Prostate gland (tissue), 2 donors: ENCODE data around the gene FOS. TPM values are rescaled to one million over a fixed set of nuclear protein-coding genes. Genes with fewer than 3 reads are reported as not detected.
A peak's percentile ranks its signal among the peaks of the same experiment; 100 is the strongest.

Experiments
- DNase-seq: peaks from one replicate; pipeline ENCODE4 v3.0.0-alpha.2; 2019; ENCODE audit warnings: low spot score
- H3K27ac ChIP-seq, 2 donors: fragments of 200-600 bp; sonication (generic); 2 replicates each; pipeline ENCODE4 v1.5.1; 2017 to 2019
- H3K27me3 ChIP-seq: fragments of 200-600 bp; sonication (generic); replicated peaks from 2 replicates; pipeline ENCODE4 v1.5.1; 2019; ENCODE audit not compliant: insufficient read depth
- H3K36me3 ChIP-seq, 2 donors: fragments of 200-600 bp; sonication (generic); 1 replicate in 1 of 2; 2 replicates in 1 of 2; pipeline versions ENCODE4 v1.5.1 to v1.8.1; 2017 to 2019
- H3K4me1 ChIP-seq: fragments of 200-600 bp; sonication (generic); replicated peaks from 2 replicates; pipeline ENCODE4 v1.5.1; 2019
- H3K4me3 ChIP-seq, 2 donors: fragments of 200-600 bp; sonication (generic); 2 replicates each; pipeline ENCODE4 v1.5.1; 2017 to 2019
- H3K9me3 ChIP-seq: fragments of 200-600 bp; sonication (generic); 2 replicates; pipeline ENCODE4 v1.5.1; 2017
- POLR2A ChIP-seq: fragments of 450-650 bp; IDR thresholded peaks from one replicate; pipeline ENCODE4 v1.6.1; 2016; ENCODE audit warnings: antibody characterized with exemption, mild to moderate bottlenecking
- POLR2AphosphoS5 ChIP-seq: sonication (generic); formaldehyde crosslinking; IDR thresholded peaks from one replicate; pipeline ENCODE4 v1.6.1; 2017; ENCODE audit warnings: antibody characterized with exemption
- WGBS: methylation state at CpG from one replicate; pipeline ENCODE4 v1.1.5; 2018; 5-methylcytosine and 5-hydroxymethylcytosine counted together
- intact Hi-C: fragments of 100-400 bp; cut with DNase I; formaldehyde crosslinking; loops from one replicate; pipeline ENCODE4 v1.14.2; 2022
- total RNA-seq, 2 donors: library from RNA; depleted of rRNA; stranded (reverse); fragments of >200 nt; gene quantifications; one replicate each; pipeline ENCODE4 v1.1.0, GENCODE V29; 2016
- TF ChIP-seq, protein P1 (sequence below), 4 experiments: fragments of 200-600 bp in 2 of 4; fragments of 450-650 bp in 2 of 4; sonication (generic) in 2 of 4; IDR thresholded peaks; 1 replicate in 3 of 4; 2 replicates in 1 of 4; pipeline ENCODE4 v1.5.1; 2016 to 2019; ENCODE audit warnings: antibody characterized with exemption in 4 of 4, mild to moderate bottlenecking in 2 of 4, moderate library complexity in 2 of 4

The FOS gene
- total RNA-seq, 2 donors from 2014 or later = 73.9 to 127 TPM

DNA sequence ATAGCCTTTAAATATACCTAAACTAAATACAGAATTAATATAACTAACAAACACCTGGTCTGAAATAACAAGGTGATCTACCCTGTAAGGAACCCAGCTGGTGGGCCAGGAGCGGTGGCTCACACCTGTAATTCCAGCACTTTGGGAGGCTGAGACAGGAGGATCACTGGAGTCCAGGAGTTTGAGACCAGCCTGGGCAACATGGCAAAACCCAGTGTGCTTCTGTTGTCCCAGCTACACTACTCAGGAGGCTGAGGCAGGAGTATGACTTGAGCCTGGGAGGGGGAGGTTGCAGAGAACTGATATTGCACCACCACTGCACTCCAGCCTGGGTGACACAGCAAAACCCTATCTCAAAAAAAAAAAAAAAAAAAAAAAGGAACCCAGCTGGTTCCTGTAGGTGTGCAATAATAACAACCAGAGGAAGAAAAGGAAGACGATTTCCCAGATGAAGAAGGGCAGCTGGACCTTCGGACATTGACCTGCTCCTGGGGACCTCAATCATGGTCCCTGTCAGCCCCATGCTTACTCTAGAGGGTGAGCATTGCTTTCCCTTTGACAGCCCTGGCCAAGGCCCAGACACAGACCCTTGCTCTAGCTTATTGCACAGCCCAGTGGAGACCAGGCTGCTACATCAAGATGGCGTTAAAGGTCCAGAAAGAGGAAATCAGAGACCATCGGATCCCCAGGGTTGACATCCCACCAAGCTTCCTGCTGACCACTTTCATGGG lies 5.4 kb downstream of the FOS start:
- intact Hi-C loops = no loop called here
- DNase-seq = no peak
- H3K4me3 ChIP-seq = no peak overlapping the region
- H3K9me3 ChIP-seq = no peaks in the 10 kb centered on the region
- 76% methylated on average over 5 of the region's 5 CpGs for WGBS
- peak overlapping the region in 1 of 2 donors; percentile 10 for H3K27ac ChIP-seq
- TF ChIP-seq POLR2A (no peak), POLR2AphosphoS5 (no peak)
- TF ChIP-seq, protein P1, sequence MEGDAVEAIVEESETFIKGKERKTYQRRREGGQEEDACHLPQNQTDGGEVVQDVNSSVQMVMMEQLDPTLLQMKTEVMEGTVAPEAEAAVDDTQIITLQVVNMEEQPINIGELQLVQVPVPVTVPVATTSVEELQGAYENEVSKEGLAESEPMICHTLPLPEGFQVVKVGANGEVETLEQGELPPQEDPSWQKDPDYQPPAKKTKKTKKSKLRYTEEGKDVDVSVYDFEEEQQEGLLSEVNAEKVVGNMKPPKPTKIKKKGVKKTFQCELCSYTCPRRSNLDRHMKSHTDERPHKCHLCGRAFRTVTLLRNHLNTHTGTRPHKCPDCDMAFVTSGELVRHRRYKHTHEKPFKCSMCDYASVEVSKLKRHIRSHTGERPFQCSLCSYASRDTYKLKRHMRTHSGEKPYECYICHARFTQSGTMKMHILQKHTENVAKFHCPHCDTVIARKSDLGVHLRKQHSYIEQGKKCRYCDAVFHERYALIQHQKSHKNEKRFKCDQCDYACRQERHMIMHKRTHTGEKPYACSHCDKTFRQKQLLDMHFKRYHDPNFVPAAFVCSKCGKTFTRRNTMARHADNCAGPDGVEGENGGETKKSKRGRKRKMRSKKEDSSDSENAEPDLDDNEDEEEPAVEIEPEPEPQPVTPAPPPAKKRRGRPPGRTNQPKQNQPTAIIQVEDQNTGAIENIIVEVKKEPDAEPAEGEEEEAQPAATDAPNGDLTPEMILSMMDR (IDR thresholded peaks at IDR 0.05) = no peak
- H3K27me3 ChIP-seq = no peaks in the 10 kb centered on the region
- H3K4me1 ChIP-seq = peaks cover 4% of the 10 kb centered on the region
- no peaks in the 10 kb centered on the region for H3K36me3 ChIP-seq

DNA sequence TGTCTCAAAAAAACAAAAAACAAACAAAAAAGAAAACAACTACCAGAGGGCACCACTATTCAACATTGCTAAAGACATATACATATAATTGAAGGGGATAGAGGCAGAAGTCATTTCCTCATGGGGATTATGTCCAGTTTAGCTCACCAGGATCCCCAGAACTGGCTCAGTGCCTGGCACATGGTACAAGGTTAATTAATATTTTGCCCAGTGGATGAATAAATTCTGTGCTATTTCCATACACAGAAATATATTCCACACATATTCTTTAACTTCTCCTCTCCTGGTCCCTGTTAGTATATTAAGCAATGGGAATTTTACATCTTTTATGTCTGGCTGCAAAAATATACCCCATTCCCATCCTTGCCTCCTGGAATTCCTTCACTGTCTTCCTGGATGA lies 6.7 kb downstream of the FOS start:
- intact Hi-C loops = no loop called here
- TF ChIP-seq POLR2A (no peak), POLR2AphosphoS5 (no peak)
- TF ChIP-seq, protein P1 (IDR thresholded peaks at IDR 0.05) = no peak
- H3K9me3 ChIP-seq = no peaks in the 10 kb centered on the region
- no peak overlapping the region for H3K27ac ChIP-seq
- no peaks in the 10 kb centered on the region for H3K4me1 ChIP-seq
- H3K36me3 ChIP-seq = no peaks in the 10 kb centered on the region
- no peak overlapping the region for H3K4me3 ChIP-seq
- H3K27me3 ChIP-seq = no peaks in the 10 kb centered on the region
- DNase-seq = no peak

DNA sequence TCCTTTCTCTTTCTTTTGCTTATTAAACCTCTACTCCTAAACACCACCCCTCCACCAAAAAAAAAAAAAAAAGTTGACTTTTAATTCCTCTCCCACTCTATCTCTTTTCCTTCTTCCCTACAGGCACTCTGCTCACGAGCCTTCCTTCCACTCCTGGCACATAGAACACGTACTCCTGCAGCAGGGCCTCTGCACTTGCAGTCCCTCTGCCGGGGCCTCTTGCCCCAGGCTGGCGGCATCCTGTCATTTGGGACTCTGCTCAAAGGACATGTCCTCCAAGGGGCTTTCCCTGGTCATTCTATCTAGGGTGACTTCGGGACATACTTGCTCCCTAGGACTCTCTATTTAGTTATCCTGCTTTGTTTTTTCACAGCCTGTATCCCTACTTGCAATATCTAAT lies 7.7 kb downstream of the FOS start:
- no peak overlapping the region for H3K27ac ChIP-seq
- no peak overlapping the region for H3K4me3 ChIP-seq
- H3K27me3 ChIP-seq = no peaks in the 10 kb centered on the region
- WGBS = 57% methylated on average over 5 of the region's 5 CpGs
- no peaks in the 10 kb centered on the region for H3K9me3 ChIP-seq
- intact Hi-C loops = no loop called here
- no peaks in the 10 kb centered on the region for H3K4me1 ChIP-seq
- TF ChIP-seq POLR2AphosphoS5 = no peak
- no peak for TF ChIP-seq POLR2A
- TF ChIP-seq, protein P1 (IDR thresholded peaks at IDR 0.05) = no peak
- DNase-seq = no peak
- H3K36me3 ChIP-seq = no peaks in the 10 kb centered on the region

DNA sequence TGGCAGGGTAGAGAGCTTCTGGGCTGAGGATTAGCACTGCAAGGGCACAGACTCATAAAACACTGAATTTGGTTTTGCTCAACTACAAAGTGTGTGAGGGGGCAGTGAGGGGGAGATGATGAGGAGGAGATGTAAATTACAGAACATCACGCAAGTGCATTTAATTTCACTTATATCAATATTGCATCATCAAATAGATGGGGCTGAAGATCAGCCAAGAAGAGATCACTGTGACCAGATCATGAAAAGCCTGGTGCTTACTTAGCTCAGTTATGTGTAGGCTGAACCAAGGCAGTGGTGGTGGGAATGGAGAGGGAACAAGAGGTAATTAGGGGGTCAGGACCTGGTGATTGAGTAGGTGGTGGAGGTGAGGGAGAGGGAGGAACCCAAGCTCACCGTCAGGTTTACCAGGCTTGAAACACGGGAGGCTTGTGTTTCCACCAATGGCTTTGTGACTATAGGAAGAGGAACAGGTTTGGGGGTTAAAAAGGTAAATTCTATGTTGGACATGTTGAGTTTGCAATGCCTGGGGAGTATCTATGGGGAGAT lies 11.3 kb downstream of the FOS start:
- no peaks in the 10 kb centered on the region for H3K9me3 ChIP-seq
- H3K36me3 ChIP-seq = no peaks in the 10 kb centered on the region
- H3K27me3 ChIP-seq = no peaks in the 10 kb centered on the region
- WGBS = 52% methylated on average over 3 of the region's 3 CpGs
- no peak overlapping the region for H3K27ac ChIP-seq
- no peak for DNase-seq
- TF ChIP-seq, protein P1 (IDR thresholded peaks at IDR 0.05) = no peak
- TF ChIP-seq POLR2A (no peak), POLR2AphosphoS5 (no peak)
- no peaks in the 10 kb centered on the region for H3K4me1 ChIP-seq
- intact Hi-C loops = loop anchor here (5.0 kb wide), 1 partner anchor 108 kb away; no protein-coding TSS in a partner anchor
- no peak overlapping the region for H3K4me3 ChIP-seq

DNA sequence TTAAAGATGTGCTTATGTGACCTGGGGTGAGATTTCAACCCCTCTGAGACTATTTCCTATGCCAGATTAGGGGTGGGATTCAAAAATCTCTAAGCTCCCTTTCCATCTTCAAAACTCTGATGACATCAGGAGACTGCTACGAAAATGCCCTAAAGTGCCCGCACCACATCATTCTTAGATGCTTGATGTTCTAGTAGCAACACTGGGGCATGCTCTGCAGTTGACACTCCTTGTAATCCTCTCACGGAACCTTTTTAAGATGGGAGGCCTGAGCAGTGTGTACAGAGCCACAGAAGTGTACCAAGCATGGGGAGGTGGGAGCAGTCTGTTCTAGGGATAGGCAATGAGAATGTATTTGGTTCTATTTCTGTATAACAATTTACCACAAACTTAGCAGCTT lies 12.2 kb downstream of the FOS start:
- H3K36me3 ChIP-seq = no peaks in the 10 kb centered on the region
- 89% methylated on average over 3 of the region's 3 CpGs for WGBS
- H3K4me3 ChIP-seq = no peak overlapping the region
- H3K9me3 ChIP-seq = no peaks in the 10 kb centered on the region
- no peak for DNase-seq
- H3K4me1 ChIP-seq = peaks cover 6% of the 10 kb centered on the region
- no peak overlapping the region for H3K27ac ChIP-seq
- no peaks in the 10 kb centered on the region for H3K27me3 ChIP-seq
- TF ChIP-seq, protein P1 (IDR thresholded peaks at IDR 0.05) = no peak
- TF ChIP-seq POLR2A (no peak), POLR2AphosphoS5 (no peak)
- intact Hi-C loops = loop anchor here (5.0 kb wide), 1 partner anchor 109 kb away; no protein-coding TSS in a partner anchor
